Astrocyte of the spinal cord (primary cell): Measurements from ENCODE around the gene ANAPC1.
"Not testable (repeated sequence)": the region's sequence is repeated elsewhere in the genome, so short reads cannot be mapped to it uniquely, and the experiment has no call there.

Experiments used
- DNase-seq: peaks from one replicate; pipeline ENCODE4 v3.0.0; 2011; ENCODE audit warnings: low read depth, low spot score
- H3K4me3 ChIP-seq: 2 replicates; pipeline ENCODE4 v1.5.1; 2011; ENCODE audit warnings: low read depth, mild to moderate bottlenecking, low read length, moderate library complexity
- in situ Hi-C: cut with HindIII; loops from 2 replicates; pipeline ENCODE4 v1.10.0; 2017; ENCODE audit warnings: low sequenced_read_pairs

The ANAPC1 gene

GRCh38 chr2:111812970-111813622 lies 70.9 kb downstream of the ANAPC1 start:
- DNase-seq, H3K4me3 ChIP-seq, in situ Hi-C loops: not testable (repeated sequence)

- H3K4me3 ChIP-seq, in situ Hi-C loops, DNase-seq: not testable (repeated sequence)
These were observed 93.4 kb downstream of the ANAPC1 start for GRCh38 chr2:111790633-111791032.

DNA sequence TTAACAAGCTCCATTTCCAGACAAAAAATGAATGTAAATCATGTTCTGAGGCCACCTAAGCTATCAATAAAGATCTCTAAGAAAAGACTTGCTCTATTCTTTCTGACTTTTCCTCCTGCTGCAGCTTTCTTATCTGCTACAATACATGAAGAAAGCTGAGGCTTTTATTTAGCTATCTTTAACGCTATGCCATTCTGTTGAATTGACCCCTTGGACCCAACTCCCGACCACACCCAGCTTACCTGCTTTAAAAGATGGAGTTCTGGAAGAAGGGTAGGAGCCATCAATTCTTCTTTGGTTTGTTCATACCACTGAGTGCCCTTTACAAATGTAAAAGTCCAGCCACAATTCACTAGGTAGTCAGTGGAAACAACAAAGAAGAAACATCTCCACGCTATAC lies 99.9 kb downstream of the ANAPC1 start:
- DNase-seq, in situ Hi-C loops, H3K4me3 ChIP-seq: not testable (repeated sequence)

DNA sequence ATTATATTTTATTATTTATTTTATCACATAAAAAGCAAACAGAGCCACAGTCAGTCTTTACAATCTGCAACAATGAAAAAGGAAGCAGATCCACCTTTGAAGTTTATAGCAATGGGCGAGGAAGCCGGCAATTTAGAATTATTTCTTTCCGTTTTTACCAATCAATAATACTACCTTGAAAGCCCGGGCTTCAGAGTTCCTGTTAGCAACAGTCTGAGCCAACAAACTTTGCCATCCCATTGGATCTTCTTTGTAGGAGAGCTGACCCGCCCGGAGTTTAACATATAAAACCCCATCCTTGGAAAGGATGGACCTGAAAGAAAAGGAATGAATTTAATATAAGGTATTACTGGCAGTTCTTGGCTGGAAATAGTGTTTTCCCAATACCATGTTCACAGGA lies 101.8 kb downstream of the ANAPC1 start:
- H3K4me3 ChIP-seq, DNase-seq, in situ Hi-C loops: not testable (repeated sequence)

DNA sequence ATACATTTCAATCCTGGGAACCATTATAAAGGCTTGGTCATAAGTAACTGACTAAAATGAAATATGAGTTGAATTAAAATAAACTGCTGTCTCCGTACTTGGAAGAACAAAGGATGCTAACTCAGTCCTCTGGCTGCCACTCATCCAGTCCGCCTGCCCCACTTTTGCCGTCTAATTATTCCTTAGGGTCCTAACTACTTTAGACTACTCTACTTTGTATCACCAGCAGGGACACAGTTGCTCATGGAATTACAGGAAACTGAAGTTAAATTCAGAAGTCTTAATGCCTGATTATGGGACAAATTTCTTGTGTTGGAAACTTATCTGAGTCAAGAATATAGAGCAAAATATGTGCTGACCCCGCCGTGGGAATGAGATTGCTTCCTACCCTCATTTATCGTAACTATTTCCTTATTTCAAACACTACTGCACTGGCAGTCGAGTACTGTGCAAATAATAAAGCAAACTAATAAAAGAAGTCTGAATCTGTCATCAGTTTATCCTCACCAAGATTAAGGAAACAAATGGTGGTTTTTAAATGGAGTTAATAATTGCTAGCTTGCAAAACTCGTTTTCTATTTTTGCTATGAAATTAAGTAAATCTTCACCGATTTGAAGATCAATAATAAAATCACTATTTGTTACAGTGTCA lies 102.4 kb downstream of the ANAPC1 start:
- DNase-seq, in situ Hi-C loops, H3K4me3 ChIP-seq: not testable (repeated sequence)

- H3K4me3 ChIP-seq, in situ Hi-C loops, DNase-seq: not testable (repeated sequence)
These were observed 106.8 kb downstream of the ANAPC1 start for GRCh38 chr2:111777155-111777554.

DNA sequence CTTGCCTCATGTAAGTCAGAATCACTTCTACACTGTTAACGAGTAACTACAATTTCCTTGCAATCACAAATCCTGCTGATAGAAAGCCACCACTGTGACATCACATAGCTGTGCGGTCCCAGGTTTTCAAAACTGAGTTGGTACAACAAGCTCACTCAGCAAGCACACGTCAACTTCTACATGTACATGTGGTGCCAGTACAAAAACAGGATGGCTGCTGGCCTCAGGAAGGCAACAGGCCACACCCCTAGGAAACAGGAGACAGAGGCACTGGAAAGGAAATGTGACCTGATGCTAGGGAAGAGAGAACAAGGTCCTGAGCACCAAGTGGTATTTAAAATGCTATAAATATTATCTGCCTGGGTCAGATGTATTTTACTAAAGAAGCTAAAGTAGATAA lies 107.7 kb downstream of the ANAPC1 start:
- DNase-seq, H3K4me3 ChIP-seq, in situ Hi-C loops: not testable (repeated sequence)

- DNase-seq, in situ Hi-C loops, H3K4me3 ChIP-seq: not testable (repeated sequence)
These were observed 111.8 kb downstream of the ANAPC1 start for GRCh38 chr2:111772180-111772579.

DNA sequence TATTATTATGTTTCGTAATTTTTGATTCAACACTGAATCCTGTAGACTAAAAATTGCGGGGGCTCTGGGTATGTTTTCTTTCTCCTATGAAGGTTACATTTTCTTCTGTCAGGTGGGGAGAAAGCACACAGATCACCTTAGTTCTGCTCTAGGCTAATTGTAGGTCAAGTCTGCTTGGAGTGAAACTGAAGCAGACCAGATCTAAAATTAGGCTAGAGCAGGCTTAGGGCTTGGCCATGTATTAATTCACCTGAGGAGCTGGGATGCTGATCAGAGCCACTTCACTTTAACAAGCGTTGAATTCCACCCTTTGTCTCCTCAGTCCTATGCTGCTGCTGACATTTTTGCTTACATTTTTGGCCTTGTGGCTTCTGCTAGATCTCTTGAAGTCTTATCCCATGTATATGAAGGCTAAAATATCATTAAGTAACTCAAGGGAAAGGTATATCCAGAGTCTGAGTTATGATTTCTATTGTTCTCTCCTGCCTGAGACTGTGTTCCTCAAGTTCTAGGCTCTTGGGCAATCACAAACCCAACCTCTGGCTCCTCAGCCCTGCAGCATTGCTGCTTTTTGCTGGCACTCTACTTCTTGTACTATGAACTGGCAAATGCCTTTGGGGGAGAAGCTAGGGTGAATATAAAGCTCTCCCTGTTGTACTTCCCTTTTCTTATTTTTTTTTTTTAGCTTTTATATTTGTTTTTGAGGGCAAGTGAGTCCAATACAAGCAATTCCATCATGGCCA lies 112.9 kb downstream of the ANAPC1 start:
- H3K4me3 ChIP-seq, DNase-seq, in situ Hi-C loops: not testable (repeated sequence)

DNA sequence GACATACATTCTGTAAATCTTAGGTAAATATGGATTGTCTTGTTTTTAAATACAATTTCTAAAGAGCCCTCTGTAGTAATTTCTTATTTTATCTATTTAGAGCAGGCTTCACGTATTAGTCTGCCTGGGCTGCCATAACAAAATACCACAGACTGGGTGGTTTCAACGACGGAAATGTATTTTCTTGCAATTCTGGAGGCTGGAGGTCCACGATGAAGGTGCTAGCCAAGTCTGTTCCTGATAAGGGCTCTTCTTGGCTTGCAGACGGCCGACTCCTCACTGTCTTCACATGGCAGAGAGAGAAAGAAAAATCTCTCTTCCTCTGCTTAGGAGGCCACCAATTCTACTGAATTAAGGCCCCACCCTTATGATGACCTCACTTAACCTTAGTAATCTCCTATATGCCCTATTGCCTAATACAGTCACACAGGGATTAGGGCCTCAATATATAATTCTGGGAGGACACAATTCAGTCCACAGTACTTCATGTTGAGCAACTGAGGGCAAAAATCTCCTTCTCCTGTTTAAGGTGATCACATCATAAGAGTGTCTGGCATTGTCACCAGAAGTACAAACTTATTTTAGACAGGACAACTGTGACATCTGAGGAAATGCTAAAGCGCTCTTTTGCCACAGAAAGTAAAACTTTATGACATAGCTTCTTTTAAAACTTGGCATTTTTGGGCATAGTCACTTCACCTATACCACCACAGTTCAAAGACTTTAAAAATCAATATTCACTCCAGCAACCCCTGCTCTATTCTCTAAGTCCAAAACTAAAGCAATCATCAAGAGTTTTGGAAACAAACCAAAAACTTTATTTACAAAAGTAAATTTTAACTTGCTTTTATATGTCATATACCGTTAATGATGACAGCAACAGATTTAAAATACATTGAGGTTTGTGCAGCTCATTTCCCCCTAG lies 115.5 kb downstream of the ANAPC1 start:
- DNase-seq, H3K4me3 ChIP-seq, in situ Hi-C loops: not testable (repeated sequence)

- H3K4me3 ChIP-seq, DNase-seq, in situ Hi-C loops: not testable (repeated sequence)
These were observed 116.9 kb downstream of the ANAPC1 start for GRCh38 chr2:111767087-111767486.

DNA sequence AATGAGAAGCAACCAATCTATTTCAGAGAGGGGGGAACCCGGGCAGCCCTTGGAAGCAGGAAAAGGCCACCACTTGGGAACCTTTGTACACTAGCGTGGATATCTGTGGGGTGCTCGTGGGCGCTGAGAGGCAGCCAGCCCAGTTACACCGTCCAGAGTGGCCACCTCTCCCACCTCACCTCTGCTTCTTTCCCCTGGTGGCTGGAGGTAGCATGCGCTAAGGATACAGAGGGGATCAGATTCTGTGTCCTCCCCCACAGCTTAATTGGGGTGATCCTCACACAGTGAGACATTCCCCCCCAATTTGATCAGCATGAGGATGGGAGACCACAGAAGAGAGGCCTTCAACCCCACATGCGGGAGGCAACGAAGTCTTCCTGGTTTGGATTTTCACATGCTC lies 117.7 kb downstream of the ANAPC1 start:
- H3K4me3 ChIP-seq, in situ Hi-C loops, DNase-seq: not testable (repeated sequence)

DNA sequence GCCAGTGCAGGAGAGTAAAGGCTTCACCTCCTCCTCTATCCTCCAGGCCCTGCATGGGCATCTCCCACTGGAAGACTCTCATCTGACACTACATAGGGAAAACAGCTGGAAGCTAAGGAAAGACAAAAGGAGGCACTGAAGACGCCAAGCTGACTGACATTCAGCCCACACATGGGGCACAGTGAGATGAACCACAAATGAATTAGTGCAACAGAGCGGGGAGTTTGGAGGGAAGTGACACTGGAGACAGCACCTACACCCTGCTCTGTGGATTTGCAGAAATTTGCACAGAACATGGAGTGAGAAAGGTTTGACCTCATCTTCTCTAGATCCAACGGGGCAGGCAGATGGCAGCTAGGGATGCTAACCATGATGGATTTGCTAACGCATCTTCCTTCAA lies 119.8 kb downstream of the ANAPC1 start:
- DNase-seq, H3K4me3 ChIP-seq, in situ Hi-C loops: not testable (repeated sequence)

GRCh38 chr2:111760697-111761284 lies 123.2 kb downstream of the ANAPC1 start:
- DNase-seq, in situ Hi-C loops, H3K4me3 ChIP-seq: not testable (repeated sequence)

- in situ Hi-C loops, result not testable (repeated sequence)
These were observed 131.5 kb downstream of the ANAPC1 start for GRCh38 chr2:111752533-111752932.

GRCh38 chr2:111750641-111751040 lies 133.4 kb downstream of the ANAPC1 start:
- DNase-seq, in situ Hi-C loops: not testable (repeated sequence)

More at GRCh38 chr2:111752533-111752932, 131.5 kb downstream of the ANAPC1 start:
- DNase-seq, H3K4me3 ChIP-seq: not testable (repeated sequence)

More at GRCh38 chr2:111750641-111751040, 133.4 kb downstream of the ANAPC1 start:
- not testable (repeated sequence) for H3K4me3 ChIP-seq
